ENCODE data around the gene DHRSX. TPM values are rescaled to one million over a fixed set of nuclear protein-coding genes. Genes with fewer than 3 reads are reported as not detected.
A peak's percentile ranks its signal among the peaks of the same experiment; 100 is the strongest.
"Not testable (repeated sequence)": the region's sequence is repeated elsewhere in the genome, so short reads cannot be mapped to it uniquely, and the experiment has no call there.

Gene DHRSX
- polyA plus RNA-seq, 2 of the 4 experiments (the other 2 are of a cell fraction): 32.1 to 56.3 TPM

DNA sequence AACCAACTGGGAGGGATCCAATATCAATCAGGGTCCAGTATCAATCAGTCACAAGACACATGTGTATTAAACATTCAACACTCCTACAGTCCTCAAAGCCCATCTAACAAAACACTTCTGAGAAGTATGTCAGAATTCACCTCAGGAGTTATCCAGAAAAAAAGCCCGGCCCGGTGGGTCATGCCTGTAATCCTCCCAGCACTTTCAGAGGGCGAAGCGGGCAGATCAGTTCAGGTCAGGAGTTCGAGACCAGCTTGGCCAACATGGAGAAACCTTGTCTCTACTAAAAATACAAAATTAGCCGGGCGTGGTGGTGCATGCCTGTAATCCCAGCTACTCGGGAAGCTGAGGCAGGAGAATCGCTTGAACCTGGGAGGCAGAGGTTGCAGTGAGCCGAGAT is 229.2 kb downstream of the DHRSX start:
- H3K4me2 ChIP-seq; POLR2A ChIA-PET; H3K27ac ChIP-seq; H3K9me3 ChIP-seq; DNase-seq (ENCODE audit: low read depth in 1 of 2, low spot score in 1 of 2); ATAC-seq; CTCF ChIA-PET; H3K4me3 ChIP-seq; FAIRE-seq; H3K4me1 ChIP-seq: not testable (repeated sequence)
- 94% methylated on average over 10 of the region's 10 CpGs for WGBS (ENCODE audit: missing lambda C conversion rate)

DNA sequence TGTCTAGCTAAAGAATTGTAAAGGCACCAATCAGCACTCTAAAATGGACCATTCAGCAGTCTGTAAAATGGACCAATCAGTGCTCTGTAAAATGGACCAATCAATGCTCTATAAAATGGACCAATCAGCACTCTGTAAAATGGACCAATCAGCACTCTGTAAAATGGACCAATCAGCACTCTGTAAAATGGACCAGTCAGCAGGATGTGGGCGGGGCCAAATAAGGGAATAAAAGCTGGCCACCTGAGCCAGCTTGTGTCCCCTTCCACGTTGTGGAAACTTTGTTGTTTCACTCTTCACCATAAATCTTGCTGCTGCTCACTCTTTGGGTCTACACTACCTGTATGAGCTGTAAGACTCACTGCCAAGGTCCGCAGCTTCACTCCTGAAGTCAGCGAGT is 230.0 kb downstream of the DHRSX start:
- ATAC-seq; FAIRE-seq; DNase-seq (ENCODE audit: low read depth in 1 of 2, low spot score in 1 of 2); H3K9me3 ChIP-seq; POLR2A ChIA-PET; H3K27ac ChIP-seq; H3K4me2 ChIP-seq; H3K4me1 ChIP-seq; H3K4me3 ChIP-seq; CTCF ChIA-PET: not testable (repeated sequence)
- TF ChIP-seq MAFK (IDR thresholded peaks at IDR 0.05; ENCODE audit: partially characterized antibody): peak; percentile 82
- 87% methylated on average over 4 of the region's 4 CpGs for WGBS (ENCODE audit: missing lambda C conversion rate)

DNA sequence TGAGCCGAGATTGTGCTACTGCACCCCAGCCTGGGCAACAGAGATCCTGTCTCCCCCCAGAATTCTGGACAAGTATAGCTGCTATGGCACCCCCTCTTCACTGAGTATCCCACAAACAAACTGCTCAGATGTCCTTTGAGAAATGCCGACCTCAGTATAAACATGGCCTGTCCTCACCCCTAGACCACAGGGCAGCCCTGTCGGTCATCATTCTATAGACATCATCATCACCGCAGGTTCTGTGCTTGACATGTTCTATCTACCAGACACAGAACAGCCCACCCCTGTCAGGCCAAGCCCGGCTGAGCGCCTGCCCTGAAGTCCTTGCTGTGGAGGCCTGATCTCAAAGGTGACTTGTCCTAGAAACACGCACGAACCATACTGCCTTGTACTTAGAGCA is 232.9 kb downstream of the DHRSX start:
- DNase-seq (ENCODE audit: low read depth in 1 of 2, low spot score in 1 of 2) (no peak), ATAC-seq (no peak), FAIRE-seq (no peak)
- 92% methylated on average over 8 of the region's 8 CpGs for WGBS (ENCODE audit: missing lambda C conversion rate)
- H3K4me2 ChIP-seq: no peak overlapping the region
- CTCF ChIA-PET: no interaction called here
- H3K4me3 ChIP-seq: no peak overlapping the region
- no peaks in the 10 kb centered on the region for H3K9me3 ChIP-seq
- no peaks in the 10 kb centered on the region for H3K4me1 ChIP-seq
- no peak overlapping the region for H3K27ac ChIP-seq
- TF ChIP-seq KDM5A (IDR thresholded peaks at IDR 0.05): no peak
- TF ChIP-seq MAFK (IDR thresholded peaks at IDR 0.05; ENCODE audit: partially characterized antibody): peak; percentile 21
- POLR2A ChIA-PET: no interaction called here

GRCh38 chrX:2266445-2267349 is 234.1 kb downstream of the DHRSX start:
- Histone ChIP-seq H3K27ac (no peak overlapping the region), H3K4me3 (no peak overlapping the region), H3K9me3 (no peaks in the 10 kb centered on the region), H3K4me1 (no peaks in the 10 kb centered on the region), H3K4me2 (no peak overlapping the region)
- no peak for FAIRE-seq
- no peak for TF ChIP-seq ESRRA (IDR thresholded peaks at IDR 0.05; ENCODE audit: borderline replicate concordance, low read length)
- no peak for TF ChIP-seq HEYL (CRISPR knock-in tag; IDR thresholded peaks at IDR 0.05)
- TF ChIP-seq, protein P1, sequence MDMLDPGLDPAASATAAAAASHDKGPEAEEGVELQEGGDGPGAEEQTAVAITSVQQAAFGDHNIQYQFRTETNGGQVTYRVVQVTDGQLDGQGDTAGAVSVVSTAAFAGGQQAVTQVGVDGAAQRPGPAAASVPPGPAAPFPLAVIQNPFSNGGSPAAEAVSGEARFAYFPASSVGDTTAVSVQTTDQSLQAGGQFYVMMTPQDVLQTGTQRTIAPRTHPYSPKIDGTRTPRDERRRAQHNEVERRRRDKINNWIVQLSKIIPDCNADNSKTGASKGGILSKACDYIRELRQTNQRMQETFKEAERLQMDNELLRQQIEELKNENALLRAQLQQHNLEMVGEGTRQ (IDR thresholded peaks at IDR 0.05): no peak
- no peak for TF ChIP-seq JUN (IDR thresholded peaks at IDR 0.05)
- TF ChIP-seq, protein P2, sequence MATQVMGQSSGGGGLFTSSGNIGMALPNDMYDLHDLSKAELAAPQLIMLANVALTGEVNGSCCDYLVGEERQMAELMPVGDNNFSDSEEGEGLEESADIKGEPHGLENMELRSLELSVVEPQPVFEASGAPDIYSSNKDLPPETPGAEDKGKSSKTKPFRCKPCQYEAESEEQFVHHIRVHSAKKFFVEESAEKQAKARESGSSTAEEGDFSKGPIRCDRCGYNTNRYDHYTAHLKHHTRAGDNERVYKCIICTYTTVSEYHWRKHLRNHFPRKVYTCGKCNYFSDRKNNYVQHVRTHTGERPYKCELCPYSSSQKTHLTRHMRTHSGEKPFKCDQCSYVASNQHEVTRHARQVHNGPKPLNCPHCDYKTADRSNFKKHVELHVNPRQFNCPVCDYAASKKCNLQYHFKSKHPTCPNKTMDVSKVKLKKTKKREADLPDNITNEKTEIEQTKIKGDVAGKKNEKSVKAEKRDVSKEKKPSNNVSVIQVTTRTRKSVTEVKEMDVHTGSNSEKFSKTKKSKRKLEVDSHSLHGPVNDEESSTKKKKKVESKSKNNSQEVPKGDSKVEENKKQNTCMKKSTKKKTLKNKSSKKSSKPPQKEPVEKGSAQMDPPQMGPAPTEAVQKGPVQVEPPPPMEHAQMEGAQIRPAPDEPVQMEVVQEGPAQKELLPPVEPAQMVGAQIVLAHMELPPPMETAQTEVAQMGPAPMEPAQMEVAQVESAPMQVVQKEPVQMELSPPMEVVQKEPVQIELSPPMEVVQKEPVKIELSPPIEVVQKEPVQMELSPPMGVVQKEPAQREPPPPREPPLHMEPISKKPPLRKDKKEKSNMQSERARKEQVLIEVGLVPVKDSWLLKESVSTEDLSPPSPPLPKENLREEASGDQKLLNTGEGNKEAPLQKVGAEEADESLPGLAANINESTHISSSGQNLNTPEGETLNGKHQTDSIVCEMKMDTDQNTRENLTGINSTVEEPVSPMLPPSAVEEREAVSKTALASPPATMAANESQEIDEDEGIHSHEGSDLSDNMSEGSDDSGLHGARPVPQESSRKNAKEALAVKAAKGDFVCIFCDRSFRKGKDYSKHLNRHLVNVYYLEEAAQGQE (IDR thresholded peaks at IDR 0.05): no peak
- TF ChIP-seq SMC3 (IDR thresholded peaks at IDR 0.05): no peak
- TF ChIP-seq TP53 (CRISPR knock-in tag; IDR thresholded peaks at IDR 0.05): no peak
- no peak for TF ChIP-seq KDM5A (IDR thresholded peaks at IDR 0.05)
- TF ChIP-seq RCOR1 (IDR thresholded peaks at IDR 0.05; ENCODE audit: low read depth, low read length): no peak
- no peak for TF ChIP-seq MAFK (IDR thresholded peaks at IDR 0.05; ENCODE audit: partially characterized antibody)
- no peak for TF ChIP-seq ZC3H11A (IDR thresholded peaks at IDR 0.05)
- TF ChIP-seq RARB (CRISPR knock-in tag; IDR thresholded peaks at IDR 0.05): no peak
- TF ChIP-seq, protein P3, sequence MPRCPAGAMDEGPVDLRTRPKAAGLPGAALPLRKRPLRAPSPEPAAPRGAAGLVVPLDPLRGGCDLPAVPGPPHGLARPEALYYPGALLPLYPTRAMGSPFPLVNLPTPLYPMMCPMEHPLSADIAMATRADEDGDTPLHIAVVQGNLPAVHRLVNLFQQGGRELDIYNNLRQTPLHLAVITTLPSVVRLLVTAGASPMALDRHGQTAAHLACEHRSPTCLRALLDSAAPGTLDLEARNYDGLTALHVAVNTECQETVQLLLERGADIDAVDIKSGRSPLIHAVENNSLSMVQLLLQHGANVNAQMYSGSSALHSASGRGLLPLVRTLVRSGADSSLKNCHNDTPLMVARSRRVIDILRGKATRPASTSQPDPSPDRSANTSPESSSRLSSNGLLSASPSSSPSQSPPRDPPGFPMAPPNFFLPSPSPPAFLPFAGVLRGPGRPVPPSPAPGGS (IDR thresholded peaks at IDR 0.05): no peak
- no peak for TF ChIP-seq EHMT2 (IDR thresholded peaks at IDR 0.05; ENCODE audit: low read depth)
- no peak for TF ChIP-seq RNF2 (IDR thresholded peaks at IDR 0.05; ENCODE audit: borderline replicate concordance, low read depth)
- TF ChIP-seq FOXS1 (CRISPR knock-in tag; IDR thresholded peaks at IDR 0.05): no peak
- TF ChIP-seq, protein P4, sequence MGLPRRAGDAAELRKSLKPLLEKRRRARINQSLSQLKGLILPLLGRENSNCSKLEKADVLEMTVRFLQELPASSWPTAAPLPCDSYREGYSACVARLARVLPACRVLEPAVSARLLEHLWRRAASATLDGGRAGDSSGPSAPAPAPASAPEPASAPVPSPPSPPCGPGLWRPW (IDR thresholded peaks at IDR 0.05): no peak
- TF ChIP-seq PBX3 (IDR thresholded peaks at IDR 0.05): no peak
- no peak for ATAC-seq
- DNase-seq (ENCODE audit: low read depth in 1 of 2, low spot score in 1 of 2): no peak
- POLR2A ChIA-PET: no interaction called here
- CTCF ChIA-PET: no interaction called here
- WGBS (ENCODE audit: missing lambda C conversion rate): 88% methylated on average over 19 of the region's 26 CpGs

Measured in A549 (cell line).